Activated CD4-positive, alpha-beta T cell treated with anti-CD3 and anti-CD28 coated beads for 24 hours (primary cell): Measurements from ENCODE around the gene STRN.
"Not testable (repeated sequence)": the region's sequence is repeated elsewhere in the genome, so short reads cannot be mapped to it uniquely, and the experiment has no call there.

Experiments used
- DNase-seq, 2 donors: peaks; one replicate each; pipeline ENCODE4 v3.0.0-alpha.2; 2020; ENCODE audit warnings: low read depth in 2 of 2

The STRN gene

GRCh38 chr2:36963106-36963505 lies 3.2 kb downstream of the STRN start:
- DNase-seq = no peak

GRCh38 chr2:36960773-36961172 lies 5.6 kb downstream of the STRN start:
- no peak for DNase-seq

- no peak for DNase-seq
Observed at GRCh38 chr2:36960005-36960675, 6.2 kb downstream of the STRN start.

- no peak for DNase-seq
Observed at GRCh38 chr2:36954977-36955607, 11.2 kb downstream of the STRN start.

- no peak for DNase-seq
Observed at GRCh38 chr2:36952748-36953197, 13.6 kb downstream of the STRN start.

GRCh38 chr2:36951574-36951973 lies 14.8 kb downstream of the STRN start:
- no peak for DNase-seq

- no peak for DNase-seq
Observed at GRCh38 chr2:36951027-36951518, 15.3 kb downstream of the STRN start.

GRCh38 chr2:36949845-36950244 lies 16.5 kb downstream of the STRN start:
- DNase-seq = no peak

GRCh38 chr2:36945240-36945639 lies 21.1 kb downstream of the STRN start:
- not testable (repeated sequence) for DNase-seq

- DNase-seq = no peak
Observed at GRCh38 chr2:36941867-36942266, 24.5 kb downstream of the STRN start.

GRCh38 chr2:36936526-36936925 lies 29.8 kb downstream of the STRN start:
- not testable (repeated sequence) for DNase-seq

GRCh38 chr2:36931688-36932087 lies 34.6 kb downstream of the STRN start:
- DNase-seq = not testable (repeated sequence)

GRCh38 chr2:36930787-36931410 lies 35.4 kb downstream of the STRN start:
- DNase-seq = not testable (repeated sequence)

- not testable (repeated sequence) for DNase-seq
Observed at GRCh38 chr2:36926175-36927132, 39.9 kb downstream of the STRN start.

GRCh38 chr2:36922629-36923028 lies 43.7 kb downstream of the STRN start:
- not testable (repeated sequence) for DNase-seq

GRCh38 chr2:36921984-36922383 lies 44.4 kb downstream of the STRN start:
- DNase-seq = no peak

GRCh38 chr2:36919041-36919837 lies 47.1 kb downstream of the STRN start:
- DNase-seq = no peak

- DNase-seq = no peak
Observed at GRCh38 chr2:36918307-36918706, 48.0 kb downstream of the STRN start.

- no peak for DNase-seq
Observed at GRCh38 chr2:36915627-36916026, 50.7 kb downstream of the STRN start.

- DNase-seq = no peak
Observed at GRCh38 chr2:36912695-36913094, 53.6 kb downstream of the STRN start.

GRCh38 chr2:36911012-36911411 lies 55.3 kb downstream of the STRN start:
- no peak for DNase-seq
